DND-41 (cell line): Measurements from ENCODE around the gene AGR3.

Experiments used
- CTCF ChIP-seq: IDR thresholded peaks from 2 replicates; pipeline ENCODE4 v1.5.1; 2012; ENCODE audit warnings: borderline replicate concordance, low read length, moderate library complexity, mild to moderate bottlenecking; ENCODE audit not compliant: poor library complexity, severe bottlenecking; ENCODE audit errors: extremely low read depth
- EZH2 ChIP-seq: IDR thresholded peaks from 3 replicates; pipeline ENCODE4 v1.6.1; 2012; ENCODE audit warnings: borderline replicate concordance, low read depth, mild to moderate bottlenecking, moderate library complexity, low read length, inconsistent platforms; ENCODE audit not compliant: severe bottlenecking

DNA sequence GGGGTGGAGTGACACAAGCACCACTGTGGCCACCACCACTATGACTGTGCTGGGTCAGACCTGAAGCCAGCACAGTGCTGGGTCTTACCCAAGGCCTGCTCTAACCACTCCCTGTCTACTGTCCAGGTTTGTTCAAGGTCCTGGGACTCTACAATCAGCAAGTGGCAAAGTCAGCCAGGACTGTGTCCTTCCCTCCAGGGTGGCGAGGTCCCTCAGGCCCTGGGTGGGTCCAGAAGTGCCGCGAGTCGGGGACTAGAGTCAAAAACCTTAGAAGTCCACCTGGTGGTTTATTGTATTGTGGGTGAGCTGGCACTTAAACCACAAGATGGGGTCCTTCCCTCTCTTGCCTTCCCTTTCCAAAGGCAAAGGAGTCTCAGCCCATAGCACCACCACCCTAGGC is 30.8 kb upstream of the AGR3 start:
- no peak for TF ChIP-seq CTCF
- TF ChIP-seq EZH2 = no peak
